ENCODE data around the gene CECR2.

Gene CECR2

DNA sequence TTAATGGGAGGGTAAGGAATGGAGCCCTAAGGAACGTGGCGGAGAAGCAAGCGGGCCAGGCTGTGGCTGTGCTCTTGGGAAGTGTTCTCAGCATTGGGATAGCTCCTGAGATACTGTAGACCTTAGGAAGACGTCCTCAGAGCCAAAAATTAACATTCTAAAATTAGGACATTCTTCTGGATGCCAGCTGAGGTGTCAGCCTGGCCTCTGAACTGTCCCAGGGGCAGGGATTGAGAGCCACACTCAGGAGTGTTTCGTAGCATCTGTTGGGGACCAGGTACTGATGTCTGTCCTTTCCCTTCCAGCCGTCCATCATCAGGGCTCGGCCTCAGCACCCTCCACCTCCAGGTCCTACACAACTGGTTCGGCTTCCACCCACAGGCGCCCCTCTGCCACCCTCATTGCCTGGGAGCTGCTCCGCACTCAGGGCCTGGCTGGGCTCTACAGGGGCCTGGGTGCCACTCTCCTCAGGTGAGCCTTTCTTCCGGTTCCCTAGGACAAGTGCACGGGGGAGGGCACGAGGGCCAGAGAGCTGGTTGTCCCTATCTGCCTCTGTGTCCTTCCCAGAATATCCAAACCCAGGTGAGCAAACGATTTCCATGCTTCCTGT, 217.7 kb downstream of the CECR2 start:
- no peak for DNase-seq (ENCODE audit: extremely low read depth, low read depth)

DNA sequence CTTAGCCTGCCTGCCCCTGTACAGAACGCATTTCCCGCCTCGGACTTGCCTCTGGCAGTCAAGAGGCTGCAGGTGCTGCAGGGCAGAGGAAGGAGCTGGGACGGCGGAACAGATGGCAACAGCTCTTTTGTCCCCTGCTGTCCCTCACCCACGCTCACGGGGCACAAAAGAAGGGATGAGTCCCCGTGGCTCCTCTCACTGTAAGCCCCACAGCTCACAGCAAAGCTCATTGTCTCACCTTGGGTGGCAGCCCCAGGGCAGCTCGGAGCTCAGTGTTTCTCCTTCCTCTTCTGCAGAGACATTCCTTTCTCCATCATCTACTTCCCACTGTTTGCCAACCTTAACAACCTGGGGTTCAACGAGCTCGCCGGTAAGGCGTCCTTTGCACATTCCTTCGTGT, 218.4 kb downstream of the CECR2 start:
- no peak for DNase-seq (ENCODE audit: extremely low read depth, low read depth)
- TF ChIP-seq, protein P1, sequence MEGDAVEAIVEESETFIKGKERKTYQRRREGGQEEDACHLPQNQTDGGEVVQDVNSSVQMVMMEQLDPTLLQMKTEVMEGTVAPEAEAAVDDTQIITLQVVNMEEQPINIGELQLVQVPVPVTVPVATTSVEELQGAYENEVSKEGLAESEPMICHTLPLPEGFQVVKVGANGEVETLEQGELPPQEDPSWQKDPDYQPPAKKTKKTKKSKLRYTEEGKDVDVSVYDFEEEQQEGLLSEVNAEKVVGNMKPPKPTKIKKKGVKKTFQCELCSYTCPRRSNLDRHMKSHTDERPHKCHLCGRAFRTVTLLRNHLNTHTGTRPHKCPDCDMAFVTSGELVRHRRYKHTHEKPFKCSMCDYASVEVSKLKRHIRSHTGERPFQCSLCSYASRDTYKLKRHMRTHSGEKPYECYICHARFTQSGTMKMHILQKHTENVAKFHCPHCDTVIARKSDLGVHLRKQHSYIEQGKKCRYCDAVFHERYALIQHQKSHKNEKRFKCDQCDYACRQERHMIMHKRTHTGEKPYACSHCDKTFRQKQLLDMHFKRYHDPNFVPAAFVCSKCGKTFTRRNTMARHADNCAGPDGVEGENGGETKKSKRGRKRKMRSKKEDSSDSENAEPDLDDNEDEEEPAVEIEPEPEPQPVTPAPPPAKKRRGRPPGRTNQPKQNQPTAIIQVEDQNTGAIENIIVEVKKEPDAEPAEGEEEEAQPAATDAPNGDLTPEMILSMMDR (IDR thresholded peaks at IDR 0.05; ENCODE audit: low read depth, low read length): no peak

More for the DNA sequence above, 217.7 kb downstream of the CECR2 start:
- TF ChIP-seq, protein P1 (IDR thresholded peaks at IDR 0.05; ENCODE audit: low read depth, low read length): no peak

DNA sequence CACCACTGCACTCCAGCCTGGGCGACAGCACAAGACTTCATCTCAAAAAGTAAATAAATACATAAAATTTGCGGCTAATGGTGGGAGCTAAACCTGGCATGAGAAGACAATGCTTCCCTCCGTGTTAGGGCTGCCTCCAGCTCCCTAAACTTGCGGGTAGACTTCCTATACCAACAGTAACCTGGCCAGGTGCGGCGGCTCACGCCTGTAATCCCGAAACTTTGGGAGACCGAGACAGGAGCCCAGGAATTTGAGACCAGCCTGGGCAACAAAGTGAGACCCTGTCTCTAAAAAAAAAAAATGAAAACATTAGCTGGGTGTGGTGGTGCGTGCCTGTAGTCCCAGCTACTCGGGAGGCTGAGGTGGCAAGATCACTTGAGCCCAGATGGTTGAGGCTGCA, 219.3 kb downstream of the CECR2 start:
- TF ChIP-seq, protein P1 (IDR thresholded peaks at IDR 0.05; ENCODE audit: low read depth, low read length): no peak
- no peak for DNase-seq (ENCODE audit: extremely low read depth, low read depth)

DNA sequence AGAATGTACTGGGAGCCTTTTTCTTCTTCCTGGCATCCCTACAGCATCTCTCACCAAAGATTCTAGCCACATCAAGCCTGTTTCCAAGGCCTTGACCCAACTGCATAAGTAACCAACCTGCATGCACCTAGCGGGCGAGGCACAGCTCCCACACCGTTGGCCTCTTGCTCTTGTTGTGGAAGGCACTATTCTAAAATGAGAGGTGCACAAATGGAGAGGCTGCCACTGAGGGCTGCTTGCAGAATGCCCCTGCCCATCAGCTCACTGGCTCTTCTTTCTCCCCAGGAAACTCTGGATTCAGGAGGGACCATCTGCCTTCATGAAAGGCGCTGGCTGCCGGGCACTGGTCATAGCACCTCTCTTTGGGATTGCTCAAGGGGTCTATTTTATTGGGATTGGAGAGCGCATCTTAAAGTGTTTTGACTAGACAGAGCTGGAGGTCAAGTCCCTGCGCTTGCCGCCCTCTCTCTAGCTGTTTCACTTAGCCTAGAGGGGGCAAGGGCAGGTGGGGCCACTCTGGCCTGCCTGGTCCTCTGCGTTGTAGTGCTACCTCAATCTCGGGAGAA, 220.6 kb downstream of the CECR2 start:
- no peak for DNase-seq (ENCODE audit: extremely low read depth, low read depth)
- TF ChIP-seq, protein P1 (IDR thresholded peaks at IDR 0.05; ENCODE audit: low read depth, low read length): no peak

DNA sequence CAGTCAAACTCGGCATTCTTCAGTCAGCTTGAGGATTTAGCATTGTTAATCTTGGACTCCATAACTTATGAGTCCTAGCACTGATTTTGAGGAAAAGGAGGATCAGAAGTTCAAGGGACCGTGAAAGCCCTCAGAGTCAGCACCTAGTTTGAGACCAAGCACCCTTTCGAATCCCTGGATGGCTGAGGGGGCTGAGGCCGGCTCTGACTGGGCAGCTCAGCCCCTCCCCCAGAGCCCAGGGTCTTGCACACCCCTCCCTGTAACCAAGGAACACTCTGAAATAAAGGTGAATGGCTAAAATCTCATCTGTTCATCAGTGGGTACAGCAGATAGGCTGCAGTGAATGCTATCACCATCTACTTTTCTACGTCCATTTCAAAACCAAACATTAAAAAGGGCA, 221.3 kb downstream of the CECR2 start:
- TF ChIP-seq, protein P1 (IDR thresholded peaks at IDR 0.05; ENCODE audit: low read depth, low read length): no peak
- DNase-seq (ENCODE audit: extremely low read depth, low read depth): no peak

DNA sequence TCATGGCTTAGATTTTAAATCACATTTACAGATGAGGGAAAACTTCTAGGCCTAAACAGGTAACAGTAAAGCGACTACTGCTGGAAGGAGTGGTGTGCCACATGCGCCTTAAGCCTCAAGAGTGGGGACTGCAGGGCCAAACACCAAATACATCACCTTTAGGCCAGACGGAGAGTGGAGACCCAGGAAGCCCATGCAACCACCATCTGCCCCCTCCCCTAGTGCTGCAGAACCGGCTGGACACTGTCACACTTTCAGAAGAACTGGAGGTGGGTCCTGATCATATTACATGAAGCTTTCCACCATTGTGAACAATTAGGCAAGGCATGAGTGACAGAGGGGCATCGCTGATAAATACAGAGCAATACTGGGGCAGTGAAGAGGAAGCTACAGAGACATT, 222.9 kb downstream of the CECR2 start:
- DNase-seq (ENCODE audit: extremely low read depth, low read depth): no peak
- TF ChIP-seq, protein P1 (IDR thresholded peaks at IDR 0.05; ENCODE audit: low read depth, low read length): no peak

DNA sequence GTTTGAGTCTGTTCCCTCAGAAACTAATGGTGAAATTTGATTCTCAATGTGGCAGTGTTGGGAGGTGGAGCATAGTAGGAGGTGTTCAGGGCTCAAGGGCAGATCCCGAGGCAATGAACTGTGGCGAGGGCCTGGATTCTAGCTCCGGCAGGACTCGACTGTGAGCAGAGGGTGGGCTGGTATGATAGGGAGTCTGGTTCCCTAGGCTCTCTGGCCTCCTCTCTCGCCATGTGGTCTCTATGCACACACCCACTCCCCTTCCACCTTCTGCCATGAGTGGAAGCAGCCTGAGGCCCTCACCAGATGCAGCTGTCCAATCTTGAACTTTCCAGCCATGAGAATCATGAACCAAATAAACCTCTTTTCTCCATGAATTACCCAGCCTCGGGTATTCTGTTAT, 227.0 kb downstream of the CECR2 start:
- DNase-seq (ENCODE audit: extremely low read depth, low read depth): no peak
- TF ChIP-seq, protein P1 (IDR thresholded peaks at IDR 0.05; ENCODE audit: low read depth, low read length): no peak

All from AG09319 (cell line).